C4-2B (cell line): ENCODE results near the gene CPN2.

Experiments
- H3K27ac ChIP-seq: fragments of 450-650 bp; 2 replicates; pipeline ENCODE4 v1.5.1; 2017
- CTCF ChIP-seq: fragments of 450-650 bp; conservative IDR thresholded peaks from 2 replicates; pipeline ENCODE4 v1.5.1; 2017; ENCODE audit warnings: mild to moderate bottlenecking
- ZFX ChIP-seq: fragments of 450-650 bp; IDR thresholded peaks from 2 replicates; pipeline ENCODE4 v1.6.1; 2017

The CPN2 gene

GRCh38 chr3:194323785-194324735, 27.1 kb downstream of the CPN2 start:
- no peak for TF ChIP-seq CTCF
- no peak overlapping the region for H3K27ac ChIP-seq

- H3K27ac ChIP-seq: 0 out of 2 replicates have a peak overlapping the region, but pooled peaks have one; percentile 6
- TF ChIP-seq CTCF (no peak), ZFX (no peak)
Observed at GRCh38 chr3:194322678-194323211, 28.4 kb downstream of the CPN2 start.

GRCh38 chr3:194321693-194322640, 29.2 kb downstream of the CPN2 start:
- TF ChIP-seq ZFX: no peak
- no peak for TF ChIP-seq CTCF

GRCh38 chr3:194320744-194321243, 30.3 kb downstream of the CPN2 start:
- TF ChIP-seq CTCF (no peak), ZFX (no peak)
- no peak overlapping the region for H3K27ac ChIP-seq

More at GRCh38 chr3:194321693-194322640, 29.2 kb downstream of the CPN2 start:
- H3K27ac ChIP-seq: peak overlapping the region; percentile 6; the same call in 1 of the 2 replicates

- H3K27ac ChIP-seq: no peak overlapping the region
- TF ChIP-seq ZFX (no peak), CTCF (no peak)
Observed at GRCh38 chr3:194320100-194320499, 31.0 kb downstream of the CPN2 start.

GRCh38 chr3:194318511-194319161, 32.5 kb downstream of the CPN2 start:
- TF ChIP-seq ZFX (no peak), CTCF (no peak)
- no peak overlapping the region for H3K27ac ChIP-seq
